Measurements from ENCODE around the gene PIP5K1B. TPM values are rescaled to one million over a fixed set of nuclear protein-coding genes. Genes with fewer than 3 reads are reported as not detected.

PIP5K1B gene
- total and polyA plus RNA-seq, 2 experiments from 2014 or later: 1.3 to 2.8 TPM

DNA sequence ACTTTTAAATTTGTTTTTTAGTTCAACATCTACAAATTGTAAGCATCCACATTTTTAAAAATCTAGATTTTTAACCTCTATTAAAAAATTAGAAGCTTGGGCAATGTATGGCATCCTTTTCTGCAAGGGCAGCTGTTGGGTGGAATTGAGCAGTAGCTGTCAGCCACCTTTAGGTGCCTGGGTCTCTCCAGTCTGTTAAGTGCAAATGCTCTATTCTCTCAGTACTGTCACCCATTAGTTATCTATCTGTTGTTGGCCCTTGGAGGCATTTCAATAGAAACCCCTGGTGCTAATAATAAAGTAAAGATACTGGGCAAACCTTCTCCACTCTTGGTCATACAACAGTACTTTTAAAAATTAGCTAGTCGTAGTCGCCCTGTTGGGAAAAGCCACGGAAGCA is 63.6 kb downstream of the PIP5K1B start (continued):
- TF ChIP-seq CTCF (conservative IDR thresholded peaks at IDR 0.05; ENCODE audit: low read depth in 2 of 2): no peak
- TF ChIP-seq REST (IDR thresholded peaks at IDR 0.05; ENCODE audit: unreplicated experiment): no peak
- TF ChIP-seq EZH2 (IDR thresholded peaks at IDR 0.05; ENCODE audit: low read depth, unreplicated experiment): no peak
- no peak for TF ChIP-seq EZH2phosphoT487 (IDR thresholded peaks at IDR 0.05; ENCODE audit: unreplicated experiment)
- no peak for TF ChIP-seq STAT1 (IDR thresholded peaks at IDR 0.05; ENCODE audit: unreplicated experiment)
- TF ChIP-seq JUNB (IDR thresholded peaks at IDR 0.05; ENCODE audit: unreplicated experiment): no peak
- no peak for TF ChIP-seq ZNF114 (CRISPR knock-in tag; IDR thresholded peaks at IDR 0.05)
- TF ChIP-seq NANOG (IDR thresholded peaks at IDR 0.05; ENCODE audit: borderline replicate concordance): no peak
- TF ChIP-seq, protein P1, sequence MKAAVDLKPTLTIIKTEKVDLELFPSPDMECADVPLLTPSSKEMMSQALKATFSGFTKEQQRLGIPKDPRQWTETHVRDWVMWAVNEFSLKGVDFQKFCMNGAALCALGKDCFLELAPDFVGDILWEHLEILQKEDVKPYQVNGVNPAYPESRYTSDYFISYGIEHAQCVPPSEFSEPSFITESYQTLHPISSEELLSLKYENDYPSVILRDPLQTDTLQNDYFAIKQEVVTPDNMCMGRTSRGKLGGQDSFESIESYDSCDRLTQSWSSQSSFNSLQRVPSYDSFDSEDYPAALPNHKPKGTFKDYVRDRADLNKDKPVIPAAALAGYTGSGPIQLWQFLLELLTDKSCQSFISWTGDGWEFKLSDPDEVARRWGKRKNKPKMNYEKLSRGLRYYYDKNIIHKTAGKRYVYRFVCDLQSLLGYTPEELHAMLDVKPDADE (IDR thresholded peaks at IDR 0.05): no peak

GRCh38 chr9:68769852-68770251 is 64.8 kb downstream of the PIP5K1B start:
- Mint-ChIP-seq H3K4me3 (no peak overlapping the region), H3K27ac (peak overlapping the region; percentile 32; the same call in 1 of the 2 replicates), H3K4me1 (peaks cover 11% of the 10 kb centered on the region), H3K27me3 (ENCODE audit: insufficient read depth, low read depth, poor library complexity) (no peaks in the 10 kb centered on the region), H3K9me3 (no peaks in the 10 kb centered on the region), H3K36me3 (ENCODE audit: low read depth) (no peaks in the 10 kb centered on the region)
- TF ChIP-seq EZH2 (IDR thresholded peaks at IDR 0.05; ENCODE audit: low read depth, unreplicated experiment): no peak
- no peak for TF ChIP-seq ZNF114 (CRISPR knock-in tag; IDR thresholded peaks at IDR 0.05)
- no peak for TF ChIP-seq POLR2AphosphoS5 (IDR thresholded peaks at IDR 0.05; ENCODE audit: low read depth)
- no peak for TF ChIP-seq NANOG (IDR thresholded peaks at IDR 0.05; ENCODE audit: borderline replicate concordance)
- TF ChIP-seq JUNB (IDR thresholded peaks at IDR 0.05; ENCODE audit: unreplicated experiment): no peak
- no peak for TF ChIP-seq EZH2phosphoT487 (IDR thresholded peaks at IDR 0.05; ENCODE audit: unreplicated experiment)
- DNase-seq (ENCODE audit: low spot score): no peak
- Histone ChIP-seq H3K4me1 (ENCODE audit: insufficient read depth) (0 out of 2 replicates have a peak, but pooled peaks cover 6% of the 10 kb centered on the region), H3F3A (replicated peaks; ENCODE audit: low read depth) (no peaks in the 10 kb centered on the region), H2AFZ (no peak overlapping the region), H3K4me3 (no peak overlapping the region), H3K27ac (ENCODE audit: low read depth) (no peak overlapping the region), H3K9me2 (ENCODE audit: insufficient read depth) (no peaks in the 10 kb centered on the region), H3K79me2 (replicated peaks; ENCODE audit: insufficient read depth) (no peaks in the 10 kb centered on the region), H4K20me1 (replicated peaks; ENCODE audit: insufficient read depth) (0 out of 2 replicates have a peak, but pooled peaks cover 6% of the 10 kb centered on the region), H3K36me3 (ENCODE audit: insufficient read depth) (no peaks in the 10 kb centered on the region), H3K27me3 (ENCODE audit: insufficient read depth) (no peaks in the 10 kb centered on the region), H3K4me2 (no peak overlapping the region)
- ATAC-seq: no peak

Data from GM23338 (cell line).